GM21367 (cell line): ENCODE data around the gene GCK.
"Not testable (repeated sequence)": the region's sequence is repeated elsewhere in the genome, so short reads cannot be mapped to it uniquely, and the experiment has no call there.

ENCODE experiments used
- ATAC-seq: cut with Tn5 transposase; IDR thresholded peaks from one replicate; pipeline ENCODE4 v1.9.1; 2021; ENCODE audit not compliant: unreplicated experiment

The GCK gene

DNA sequence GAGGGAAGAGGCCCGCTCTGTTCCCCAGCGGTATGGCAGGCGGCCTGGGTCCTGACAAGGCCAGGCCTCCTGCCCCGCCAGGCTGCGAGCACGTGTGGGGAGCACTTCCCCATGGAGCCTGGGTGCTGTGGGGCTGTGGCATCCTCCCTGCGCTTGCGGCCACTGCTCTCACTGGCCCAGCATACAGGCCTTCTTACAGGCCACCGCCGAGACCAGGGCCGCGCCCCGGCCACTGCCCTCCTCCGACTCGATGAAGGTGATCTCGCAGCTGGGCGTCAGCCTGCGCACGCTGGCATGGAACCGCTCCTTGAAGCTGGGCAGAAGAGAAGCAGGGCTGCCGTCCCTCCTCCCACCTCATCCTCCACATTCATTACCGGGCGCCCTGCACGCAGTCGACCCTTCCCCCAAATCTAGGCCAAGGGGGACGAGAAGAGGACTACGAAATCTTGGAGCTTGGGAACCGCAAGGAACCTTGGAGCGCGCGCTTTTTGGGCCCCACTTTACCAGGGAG is 44.2 kb downstream of the GCK start:
- ATAC-seq, result no peak

DNA sequence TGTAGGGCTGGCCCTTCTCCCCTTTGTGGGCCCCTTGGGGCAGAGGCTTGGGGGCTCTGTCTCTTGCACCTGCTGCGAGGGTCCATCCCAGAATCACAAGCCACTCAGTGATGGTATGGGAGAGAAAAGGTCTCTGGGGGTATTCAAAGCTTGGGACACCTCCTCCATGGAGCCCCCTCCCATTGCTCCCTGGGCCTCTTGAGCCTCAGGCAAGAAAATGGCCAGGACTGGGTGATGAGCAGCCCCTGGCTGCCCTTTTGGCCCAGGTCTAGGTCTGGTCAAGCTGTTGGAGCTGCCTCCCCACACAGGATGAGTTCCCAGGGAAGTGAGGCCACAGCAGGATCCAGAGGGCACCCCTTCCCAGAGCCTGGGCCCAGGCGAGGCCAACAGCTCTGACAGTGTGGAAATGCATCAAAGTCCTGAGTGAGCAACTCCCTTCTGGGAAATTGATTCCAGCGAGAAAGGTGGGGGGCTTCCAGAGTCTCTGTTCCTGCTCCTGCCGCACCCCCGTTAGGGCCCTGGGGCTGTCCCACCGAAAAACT is 44.7 kb downstream of the GCK start:
- ATAC-seq, result no peak

DNA sequence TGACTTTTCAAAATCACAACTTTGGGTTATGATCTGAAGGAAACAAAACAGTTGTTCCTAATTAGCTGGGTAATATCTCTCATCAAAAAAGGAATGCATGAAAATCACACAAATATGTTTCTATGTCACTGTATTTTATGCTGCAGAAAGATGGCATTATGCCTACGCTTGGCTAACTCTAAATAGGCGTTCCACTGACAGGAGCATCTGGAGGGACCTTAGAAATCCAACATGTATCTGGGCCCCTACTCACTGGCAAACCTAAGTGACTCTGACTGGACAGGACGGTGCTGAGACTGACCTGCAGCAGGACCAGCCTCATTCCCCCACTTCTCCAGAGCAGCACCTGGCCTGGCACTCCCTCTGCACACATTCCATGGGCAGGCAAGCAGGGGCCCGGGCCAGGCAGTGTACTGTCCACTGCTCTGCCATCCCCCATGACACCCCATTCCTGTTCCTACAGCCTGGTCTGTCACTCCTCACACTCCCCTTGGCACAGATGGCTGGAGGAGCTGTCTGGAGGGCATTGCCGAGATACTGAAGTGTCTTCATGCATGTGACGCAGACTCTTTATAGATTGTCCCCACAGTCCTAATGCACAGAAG is 45.5 kb downstream of the GCK start:
- ATAC-seq, result no peak

- no peak for ATAC-seq
Observed at GRCh38 chr7:44142028-44142427, 47.2 kb downstream of the GCK start.

- no peak for ATAC-seq
Observed at GRCh38 chr7:44141221-44141850, 47.9 kb downstream of the GCK start, which contains the start of gene MYL7. Gene MYL7, minus strand, starts transcription at chr7:44141332. Its CDS starts 27 bp downstream, at chr7:44141305.

DNA sequence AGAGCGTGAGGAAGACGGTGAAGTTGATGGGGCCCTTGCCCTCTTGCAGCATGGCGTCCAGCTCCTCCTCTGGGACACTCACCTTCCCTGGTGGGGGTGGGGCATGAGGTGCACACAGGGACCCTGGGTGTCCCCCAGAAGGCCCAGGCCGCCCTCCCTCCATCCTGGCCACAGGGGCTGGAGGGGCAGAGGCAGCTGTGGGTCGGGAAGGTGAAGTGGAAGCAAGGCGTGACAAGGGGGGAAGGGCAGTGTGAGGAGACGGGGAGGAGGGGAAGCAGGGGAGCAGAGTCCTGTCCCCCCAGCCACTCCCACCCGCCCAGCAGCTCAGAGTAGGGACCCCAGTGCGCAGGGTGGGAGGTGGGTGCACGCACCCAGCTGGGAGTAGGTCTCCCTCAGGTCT is 48.9 kb downstream of the GCK start:
- no peak for ATAC-seq

- ATAC-seq, result no peak
Observed at GRCh38 chr7:44139311-44140010, 49.8 kb downstream of the GCK start.

GRCh38 chr7:44138698-44139097 is 50.5 kb downstream of the GCK start:
- ATAC-seq, result no peak

DNA sequence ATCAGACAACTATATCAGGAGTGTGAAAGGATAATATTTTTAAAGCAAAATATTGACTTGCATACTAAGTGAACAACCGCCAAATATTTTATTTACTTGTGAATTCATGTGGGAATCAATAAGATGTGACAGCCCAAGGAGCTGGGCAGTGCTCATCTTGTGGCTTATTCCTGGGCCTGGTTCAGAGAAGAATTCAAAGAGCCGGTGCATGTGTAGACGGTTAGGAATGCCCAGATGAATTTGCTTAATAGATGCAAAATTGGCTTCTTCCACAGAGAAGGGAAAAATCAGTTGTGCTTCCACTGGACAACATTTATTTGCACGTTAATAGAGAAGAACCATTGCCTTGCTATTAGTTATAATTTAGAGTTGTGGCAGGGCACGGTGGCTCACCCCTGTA is 52.5 kb downstream of the GCK start:
- no peak for ATAC-seq

DNA sequence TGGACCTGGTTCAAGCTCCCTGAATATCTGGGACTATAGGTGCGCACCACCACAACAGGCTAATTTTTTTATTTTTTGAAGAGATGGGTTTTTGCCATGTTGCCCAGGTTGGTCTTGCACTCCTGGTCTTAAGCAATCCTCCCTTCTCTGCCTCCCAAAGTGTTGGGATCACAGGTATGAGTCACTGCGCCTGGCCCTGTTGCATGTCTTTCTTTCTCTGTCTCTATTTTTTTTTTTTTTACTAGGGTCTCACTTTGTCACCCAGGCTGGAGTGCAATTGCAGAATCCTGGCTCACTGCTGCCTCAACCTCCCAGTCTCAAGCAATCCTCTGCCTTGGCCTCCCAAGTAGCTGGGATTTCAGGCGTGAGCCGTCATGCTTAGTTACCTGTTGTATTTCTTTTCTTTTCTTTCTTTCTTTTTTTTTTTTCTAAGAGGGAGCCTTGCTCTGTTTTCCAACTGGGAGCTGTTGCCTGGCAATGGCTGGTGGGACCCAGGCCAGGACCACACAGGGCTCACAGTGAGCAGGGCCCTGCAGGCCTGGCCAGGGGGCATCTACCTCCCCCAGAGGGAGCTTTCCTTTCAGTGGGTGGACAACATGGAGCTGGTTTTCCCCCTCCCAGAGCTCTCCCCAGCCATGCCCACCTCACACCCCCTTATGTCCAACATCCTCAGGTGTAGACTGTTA is 54.2 kb downstream of the GCK start:
- ATAC-seq, result no peak

DNA sequence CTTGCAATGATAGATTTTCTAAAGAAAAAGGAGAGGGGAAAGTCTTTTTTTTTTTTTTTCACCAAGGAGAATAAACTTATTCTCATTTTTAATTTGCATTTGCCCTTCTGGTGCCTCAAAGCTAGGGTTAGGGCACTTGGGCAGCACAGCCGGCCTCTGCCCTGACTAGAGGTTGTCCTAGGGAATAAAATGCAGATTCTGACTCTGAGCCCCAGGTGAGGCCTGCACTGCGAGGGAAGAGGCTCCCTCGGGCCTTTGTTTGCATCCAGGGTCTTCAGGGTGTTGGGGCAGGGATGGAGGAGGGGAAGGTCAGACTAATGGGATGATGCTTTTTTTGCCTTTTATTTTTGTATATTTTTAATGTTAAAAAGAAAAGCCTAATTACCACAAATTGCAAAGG is 55.9 kb downstream of the GCK start:
- ATAC-seq, result no peak

DNA sequence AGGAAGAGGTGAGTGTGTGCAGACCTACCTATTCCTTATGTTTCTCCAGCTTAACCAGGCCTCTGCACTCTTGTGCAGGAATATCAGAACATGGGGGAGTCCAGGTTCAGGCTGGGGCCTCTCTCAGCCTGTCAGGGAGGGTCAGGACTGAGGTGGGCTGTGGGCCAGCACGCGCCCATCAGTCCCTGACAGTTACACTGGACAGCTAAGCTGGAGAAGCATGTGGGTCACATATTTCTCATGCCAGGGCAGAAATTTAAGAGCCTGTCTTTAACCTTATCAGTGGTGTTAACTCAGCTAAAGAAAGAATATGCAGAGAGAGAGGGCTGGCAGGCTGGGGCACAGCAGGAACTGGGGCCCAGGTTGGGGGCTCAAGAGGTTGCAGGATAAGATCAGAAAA is 57.2 kb downstream of the GCK start:
- no peak for ATAC-seq

DNA sequence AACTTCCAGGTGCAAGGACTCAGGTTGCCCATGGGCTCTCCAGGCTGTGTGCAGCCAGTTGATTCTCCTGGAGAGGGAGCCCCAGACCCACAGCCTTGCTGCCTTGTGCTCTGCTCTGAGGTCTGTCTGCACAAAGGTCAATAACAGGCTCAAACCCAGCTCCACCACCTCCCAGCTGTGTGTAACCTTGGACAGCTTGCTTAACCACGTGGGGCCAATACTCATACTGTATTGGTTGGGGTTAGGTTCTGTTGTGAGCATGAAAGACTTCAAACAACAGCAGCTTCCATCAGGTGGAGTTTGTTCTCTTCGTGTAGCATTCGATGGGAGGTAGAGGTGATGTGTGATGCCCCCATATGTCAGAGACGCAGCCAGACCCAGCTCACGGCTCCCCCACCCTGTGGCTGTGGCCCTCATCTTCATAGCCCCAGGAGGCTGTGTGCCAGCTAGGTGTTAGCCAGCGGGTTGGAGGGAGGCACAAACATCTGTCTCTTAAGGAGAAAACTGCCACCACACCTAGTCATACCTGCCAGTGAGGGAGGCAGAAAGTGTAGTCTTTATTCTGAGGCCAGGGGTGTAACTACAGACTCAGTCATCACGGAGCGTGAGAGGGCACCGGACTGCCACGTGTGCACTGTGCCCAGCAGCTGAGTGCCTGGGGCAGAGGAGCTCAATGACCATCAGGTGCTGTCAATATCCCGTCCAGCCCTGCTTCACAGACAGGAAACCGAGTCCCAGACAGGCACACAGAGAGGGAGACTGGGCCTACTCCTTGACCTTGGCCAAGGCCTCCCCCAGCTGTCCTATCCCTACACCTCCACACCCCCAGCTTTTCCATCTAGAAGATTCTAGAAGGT is 57.8 kb downstream of the GCK start:
- ATAC-seq, result no peak

DNA sequence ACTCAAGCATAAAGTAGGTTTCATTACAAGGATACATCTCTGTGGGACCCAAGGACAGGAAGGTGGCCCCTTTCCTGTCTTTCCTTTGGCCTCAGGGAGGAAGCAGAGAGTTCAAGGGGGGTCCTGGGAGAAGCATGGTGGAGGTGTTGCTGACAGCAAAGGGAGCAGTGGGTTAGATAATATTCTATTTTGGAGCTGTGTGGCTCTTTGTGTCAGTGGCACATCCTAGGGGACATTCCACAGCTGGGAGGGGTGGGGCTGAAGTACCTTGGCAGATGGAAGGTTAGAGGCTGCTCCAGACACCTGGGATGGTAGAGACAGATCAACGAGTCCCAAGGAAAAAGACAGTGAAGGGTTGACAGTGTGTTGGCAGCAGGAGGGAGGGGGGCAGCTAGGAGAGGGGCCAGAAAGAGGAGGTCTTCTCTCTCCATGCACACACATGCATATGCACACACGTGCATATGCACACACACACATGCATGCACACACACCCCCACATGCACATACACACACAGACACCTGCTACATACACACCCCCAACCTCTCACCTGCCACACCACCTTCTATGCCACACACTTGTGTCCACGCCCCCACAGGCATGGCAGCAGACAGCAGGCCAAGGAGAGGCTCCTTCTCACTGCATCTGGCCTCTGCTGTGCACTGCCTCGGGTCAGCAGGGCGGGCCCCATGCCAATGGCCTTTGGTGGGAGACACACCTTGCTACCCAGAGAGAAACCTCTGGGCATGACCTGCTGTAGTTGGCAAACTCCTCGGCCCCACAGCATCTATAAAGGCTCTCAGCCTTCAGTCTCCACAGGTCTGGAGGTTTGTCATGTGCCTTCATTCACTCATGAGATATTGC is 60.3 kb downstream of the GCK start:
- no peak for ATAC-seq

GRCh38 chr7:44127161-44127560 is 62.1 kb downstream of the GCK start:
- no peak for ATAC-seq

DNA sequence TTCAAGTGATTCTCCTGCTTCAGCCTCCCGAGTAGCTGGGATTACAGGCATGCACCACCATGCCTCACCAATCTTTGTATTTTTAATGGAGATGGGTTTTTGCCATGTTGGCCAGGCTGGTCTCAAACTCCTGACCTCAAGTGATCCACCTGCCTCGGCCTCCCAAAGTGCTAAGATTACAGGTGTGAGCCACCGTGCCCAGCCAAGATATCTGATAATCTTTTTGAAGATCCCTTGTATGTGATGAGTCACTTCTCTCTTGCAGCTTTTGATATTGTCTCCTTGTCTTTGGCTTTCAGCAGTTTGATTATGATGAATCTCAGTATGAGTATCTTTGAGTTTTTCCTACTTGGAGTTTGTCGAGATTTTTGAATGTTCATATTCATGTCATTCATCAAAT is 62.7 kb downstream of the GCK start:
- not testable (repeated sequence) for ATAC-seq

DNA sequence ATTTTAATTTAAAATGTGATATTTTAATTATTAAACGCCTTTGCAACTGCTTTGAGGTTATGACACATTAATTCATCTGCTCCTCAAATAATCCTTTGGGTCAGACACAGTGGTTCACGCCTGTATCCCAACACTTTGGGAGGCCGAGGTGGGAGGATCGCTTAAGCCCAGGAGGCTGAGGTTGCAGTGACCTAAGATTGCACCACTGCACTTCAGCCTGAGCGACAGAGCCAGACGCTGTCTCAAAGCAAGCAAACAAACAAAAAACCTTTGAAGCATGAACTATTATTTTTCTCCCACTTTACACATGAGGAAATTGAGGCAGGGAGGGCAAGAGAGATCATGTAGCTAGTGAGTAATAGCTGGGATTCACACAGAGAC is 64.4 kb downstream of the GCK start:
- no peak for ATAC-seq

DNA sequence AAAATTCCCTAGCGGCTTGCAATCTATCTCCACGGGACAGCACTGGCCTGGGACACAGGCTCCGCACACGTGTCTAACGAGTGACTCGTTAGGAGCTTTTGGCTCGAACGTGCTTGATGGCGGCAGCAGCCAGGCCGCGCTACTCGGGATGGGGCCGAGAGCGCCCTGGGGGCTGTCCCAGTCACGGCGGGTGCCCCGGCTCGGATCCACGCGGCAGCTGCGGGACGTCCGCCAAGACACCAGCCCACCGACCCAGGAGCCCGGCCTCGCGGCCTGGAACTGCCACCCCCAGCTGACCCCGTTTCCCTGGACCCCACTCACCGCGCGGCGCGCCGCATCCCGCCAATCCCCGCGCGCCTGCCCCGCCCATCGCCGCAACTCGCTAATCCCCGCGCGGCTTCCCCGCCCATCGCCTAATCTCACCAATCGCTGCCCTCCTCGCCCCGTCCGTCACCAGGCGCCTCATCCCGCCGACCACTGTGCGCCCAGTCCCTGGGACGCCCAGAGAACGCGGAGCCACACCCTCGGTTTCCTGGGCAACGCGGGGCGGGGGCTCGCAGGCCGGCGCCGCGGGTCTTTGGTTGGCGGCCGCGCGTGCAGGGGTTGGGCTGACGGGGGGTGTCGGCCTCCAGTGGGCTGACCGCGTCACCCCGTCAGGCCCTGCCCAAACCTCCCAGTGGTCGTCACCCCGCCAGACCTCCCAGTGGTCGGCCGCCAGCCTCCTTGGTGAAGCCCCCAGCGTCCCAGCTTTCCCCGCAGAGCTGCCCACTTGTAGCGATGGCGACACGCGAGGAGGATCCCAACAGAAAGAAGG is 65.8 kb downstream of the GCK start, which contains the start of gene POLD2:
POLD2 (minus strand) TSS at position 359 of the 814 bp plus-strand sequence. CDS start 1,495 bp downstream, outside the sequence.
- peak; percentile 98 for ATAC-seq

DNA sequence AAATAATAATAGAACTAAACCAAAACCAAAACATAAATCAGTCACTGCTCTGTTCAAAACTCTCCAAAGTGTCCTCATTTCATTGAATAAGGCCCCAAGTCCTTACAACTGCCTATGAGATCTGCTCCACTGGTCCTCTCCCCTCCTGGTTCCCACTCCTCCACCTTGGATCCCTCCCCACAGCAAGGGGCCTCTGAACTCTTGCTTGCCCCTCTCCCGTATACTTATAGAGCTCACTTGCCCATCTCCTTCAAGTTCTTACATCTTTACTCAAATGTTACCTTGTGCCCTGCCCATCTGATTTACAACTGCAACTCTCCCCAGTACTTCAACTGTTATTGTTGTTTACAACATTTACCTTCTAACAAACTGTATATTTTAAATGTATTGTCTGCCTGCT is 66.7 kb downstream of the GCK start:
- no peak for ATAC-seq
